Measurements from ENCODE around the gene AGPAT2.

Gene AGPAT2

DNA sequence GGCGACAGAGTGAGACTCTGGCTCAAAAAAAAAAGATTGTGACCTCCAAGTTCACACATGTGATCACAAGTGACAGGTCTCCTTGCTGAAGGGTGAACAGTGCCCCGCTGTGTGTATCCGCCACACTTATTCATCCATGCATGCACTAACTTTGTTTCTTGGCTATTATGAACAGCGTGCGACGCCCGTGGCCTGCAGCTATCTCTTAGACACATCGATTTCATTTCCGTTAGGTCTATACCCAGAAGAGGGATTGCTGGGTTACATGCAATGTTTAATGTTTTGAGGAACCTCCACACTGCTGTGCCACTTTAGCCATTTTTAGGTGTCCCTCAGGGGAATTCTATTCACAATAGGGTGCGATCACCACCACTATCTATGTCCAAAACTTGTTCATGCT is 36.6 kb downstream of the AGPAT2 start:
- no peak overlapping the region for H3K4me3 ChIP-seq (replicated peaks; ENCODE audit: low read depth, low read length)
- DNase-seq (ENCODE audit: extremely low read depth, low read depth): no peak
- TF ChIP-seq, protein P1, sequence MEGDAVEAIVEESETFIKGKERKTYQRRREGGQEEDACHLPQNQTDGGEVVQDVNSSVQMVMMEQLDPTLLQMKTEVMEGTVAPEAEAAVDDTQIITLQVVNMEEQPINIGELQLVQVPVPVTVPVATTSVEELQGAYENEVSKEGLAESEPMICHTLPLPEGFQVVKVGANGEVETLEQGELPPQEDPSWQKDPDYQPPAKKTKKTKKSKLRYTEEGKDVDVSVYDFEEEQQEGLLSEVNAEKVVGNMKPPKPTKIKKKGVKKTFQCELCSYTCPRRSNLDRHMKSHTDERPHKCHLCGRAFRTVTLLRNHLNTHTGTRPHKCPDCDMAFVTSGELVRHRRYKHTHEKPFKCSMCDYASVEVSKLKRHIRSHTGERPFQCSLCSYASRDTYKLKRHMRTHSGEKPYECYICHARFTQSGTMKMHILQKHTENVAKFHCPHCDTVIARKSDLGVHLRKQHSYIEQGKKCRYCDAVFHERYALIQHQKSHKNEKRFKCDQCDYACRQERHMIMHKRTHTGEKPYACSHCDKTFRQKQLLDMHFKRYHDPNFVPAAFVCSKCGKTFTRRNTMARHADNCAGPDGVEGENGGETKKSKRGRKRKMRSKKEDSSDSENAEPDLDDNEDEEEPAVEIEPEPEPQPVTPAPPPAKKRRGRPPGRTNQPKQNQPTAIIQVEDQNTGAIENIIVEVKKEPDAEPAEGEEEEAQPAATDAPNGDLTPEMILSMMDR (IDR thresholded peaks at IDR 0.05; ENCODE audit: low read depth, low read length, missing control alignments): no peak

DNA sequence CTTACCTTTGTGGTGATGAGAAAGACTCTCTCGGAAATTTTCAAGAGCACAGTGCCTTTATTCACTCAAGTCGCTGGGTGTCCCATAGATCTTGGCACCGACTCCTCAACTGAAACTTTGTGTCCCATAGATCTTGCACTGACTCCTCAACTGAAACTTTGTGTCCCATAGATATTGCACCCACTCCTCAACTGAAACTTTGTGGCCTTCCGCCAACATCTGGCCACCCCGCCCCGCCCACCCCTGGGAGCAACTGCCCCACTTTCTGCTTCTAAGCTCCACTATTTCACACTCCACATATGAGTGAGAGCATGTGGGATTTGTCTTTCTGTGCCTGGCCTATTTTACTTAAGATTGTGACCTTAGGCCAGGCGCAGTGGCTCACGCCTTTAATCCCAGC is 37.2 kb downstream of the AGPAT2 start:
- DNase-seq (ENCODE audit: extremely low read depth, low read depth): no peak
- TF ChIP-seq, protein P1 (IDR thresholded peaks at IDR 0.05; ENCODE audit: low read depth, low read length, missing control alignments): no peak
- no peak overlapping the region for H3K4me3 ChIP-seq (replicated peaks; ENCODE audit: low read depth, low read length)

DNA sequence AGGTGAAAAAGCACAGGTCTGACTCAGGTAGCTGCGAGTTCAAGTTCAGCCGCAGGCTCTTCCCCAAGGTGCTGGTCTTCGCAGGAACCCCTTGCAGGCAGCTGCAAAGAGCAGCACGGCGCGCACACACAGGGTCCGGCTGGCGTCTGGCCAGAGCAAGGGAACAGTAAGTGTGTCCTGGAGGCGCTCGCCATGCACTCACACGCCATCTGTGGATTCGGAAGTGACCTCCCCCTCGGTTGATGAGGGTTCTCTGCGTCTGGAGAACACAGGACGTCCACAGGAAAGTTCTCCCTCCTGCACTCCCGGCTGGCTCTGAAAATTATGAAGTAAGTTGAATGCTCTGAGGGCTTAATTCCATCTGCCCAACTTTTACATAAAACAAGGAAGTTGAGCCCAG is 38.5 kb downstream of the AGPAT2 start:
- no peak overlapping the region for H3K4me3 ChIP-seq (replicated peaks; ENCODE audit: low read depth, low read length)
- no peak for DNase-seq (ENCODE audit: extremely low read depth, low read depth)

DNA sequence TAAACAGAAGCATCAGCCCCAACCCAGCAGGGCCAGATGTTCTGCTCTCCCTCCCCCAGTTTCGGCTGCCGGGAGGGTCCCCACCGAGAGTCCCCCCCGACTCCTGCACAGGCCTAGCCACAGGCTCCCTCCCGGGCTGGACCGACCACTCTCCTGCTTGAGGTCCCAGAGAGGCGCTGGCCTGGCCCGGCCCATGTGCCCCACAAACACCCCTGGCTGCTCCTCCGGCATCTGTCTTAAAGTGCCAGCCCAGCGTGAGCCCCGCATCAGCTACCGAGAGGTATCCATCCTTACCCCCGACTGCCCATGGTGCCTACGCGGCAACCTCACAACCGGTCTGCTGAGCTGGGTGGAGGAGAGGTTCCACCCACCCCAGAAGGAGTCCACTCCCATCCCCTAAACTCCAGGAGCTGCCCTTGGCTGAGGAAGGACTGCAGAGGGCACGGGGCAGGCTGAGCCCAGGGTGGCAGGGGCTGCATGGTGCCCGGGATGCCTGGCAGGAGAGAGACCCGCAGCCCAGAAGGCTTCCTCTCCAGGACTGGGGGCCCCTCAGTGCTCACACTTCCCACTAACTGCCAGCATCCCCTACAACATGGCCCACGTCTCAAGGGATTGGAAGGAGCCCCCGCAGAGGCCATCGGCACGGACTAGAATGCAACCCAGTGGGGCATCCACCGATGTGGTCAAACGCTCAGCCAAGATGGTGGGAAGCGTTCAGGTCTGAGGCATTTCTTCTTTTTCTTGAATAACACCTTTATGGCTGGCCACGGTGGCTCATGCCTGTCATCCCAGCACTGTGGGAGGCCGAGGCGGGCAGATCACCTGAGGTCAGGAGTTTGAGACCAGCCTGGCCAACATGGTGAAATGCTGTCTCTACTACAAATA is 40.2 kb downstream of the AGPAT2 start:
- DNase-seq (ENCODE audit: extremely low read depth, low read depth): no peak
- TF ChIP-seq, protein P1 (IDR thresholded peaks at IDR 0.05; ENCODE audit: low read depth, low read length, missing control alignments): no peak
- H3K4me3 ChIP-seq (replicated peaks; ENCODE audit: low read depth, low read length): no peak overlapping the region

More for the DNA sequence above, 38.5 kb downstream of the AGPAT2 start:
- TF ChIP-seq, protein P1 (IDR thresholded peaks at IDR 0.05; ENCODE audit: low read depth, low read length, missing control alignments): no peak

DNA sequence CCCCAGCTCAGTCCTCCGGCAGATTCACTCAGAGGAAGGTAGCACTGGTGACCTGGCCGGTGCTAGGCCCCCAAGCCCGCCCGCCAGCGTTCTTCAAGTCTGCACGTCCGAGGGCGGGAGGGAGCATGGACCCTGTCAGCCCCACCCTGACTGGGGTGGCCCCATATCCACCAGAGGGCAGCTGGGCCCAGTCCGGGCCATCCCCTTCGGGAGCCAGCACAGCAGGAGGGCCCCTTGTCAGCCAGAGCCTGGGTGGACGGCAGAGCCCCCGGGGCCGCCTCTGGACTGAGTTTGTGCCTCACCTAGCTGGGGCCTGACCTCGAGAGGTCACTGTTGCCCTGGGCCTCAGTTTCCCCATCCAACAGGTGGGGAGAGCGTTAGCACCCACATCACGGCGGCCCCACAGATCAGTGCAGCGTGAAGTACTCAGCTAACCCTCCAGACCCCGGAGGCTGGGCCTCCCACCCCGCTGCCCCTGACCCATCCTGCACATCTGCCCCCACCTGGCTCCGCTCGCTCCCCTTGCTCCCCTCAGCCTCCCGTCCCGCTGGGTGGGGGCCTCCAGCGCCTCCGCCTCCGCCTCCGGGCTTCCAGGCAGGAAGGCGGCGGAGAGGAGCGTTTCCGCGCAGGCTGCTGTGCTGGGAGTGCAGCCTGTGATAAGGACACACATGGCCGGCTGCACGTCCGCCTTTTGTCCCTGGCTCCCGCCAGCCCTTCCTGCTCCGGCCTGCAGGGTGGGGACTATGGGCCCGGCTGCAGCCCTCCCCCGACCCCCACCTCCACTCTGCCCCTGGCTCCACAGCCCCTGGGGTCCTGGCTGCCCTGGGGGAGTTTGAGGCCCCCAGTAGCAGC is 41.1 kb downstream of the AGPAT2 start:
- TF ChIP-seq, protein P1 (IDR thresholded peaks at IDR 0.05; ENCODE audit: low read depth, low read length, missing control alignments): no peak

DNA sequence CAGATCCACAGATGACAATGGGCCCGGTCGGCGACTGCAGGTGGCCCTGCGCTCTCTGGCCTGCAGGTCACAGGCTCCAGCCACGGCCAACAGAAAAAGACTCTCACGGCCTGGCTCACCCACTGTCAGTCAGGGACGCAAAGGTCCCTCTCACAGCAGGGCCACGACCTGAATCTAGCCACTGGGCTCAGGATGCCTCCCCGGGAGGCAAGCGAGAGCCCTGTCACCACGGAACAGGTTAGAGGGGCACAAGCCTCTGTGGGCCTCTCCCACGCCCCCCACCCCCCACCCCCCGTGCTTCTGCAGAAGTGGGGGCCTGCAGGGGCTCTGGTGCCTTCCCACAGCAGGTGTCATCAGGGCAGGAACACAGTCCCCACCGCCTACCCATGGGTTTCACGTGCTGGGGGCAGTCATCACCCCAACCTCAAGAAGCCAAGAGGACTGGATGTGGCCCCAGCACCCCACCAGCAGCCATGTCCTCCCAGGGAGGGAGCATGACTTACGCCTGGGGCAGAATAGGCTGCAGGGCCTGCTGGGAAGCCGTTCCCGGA is 41.8 kb downstream of the AGPAT2 start:
- H3K4me3 ChIP-seq (replicated peaks; ENCODE audit: low read depth, low read length): no peak overlapping the region
- TF ChIP-seq, protein P1 (IDR thresholded peaks at IDR 0.05; ENCODE audit: low read depth, low read length, missing control alignments): no peak
- DNase-seq (ENCODE audit: extremely low read depth, low read depth): no peak

More for the DNA sequence above, 41.1 kb downstream of the AGPAT2 start:
- no peak overlapping the region for H3K4me3 ChIP-seq (replicated peaks; ENCODE audit: low read depth, low read length)
- DNase-seq (ENCODE audit: extremely low read depth, low read depth): no peak

All from HFF-Myc (cell line).